T47D (cell line): Measurements from ENCODE around the gene DUSP8.

Experiments used
- DNase-seq, 2 experiments: peaks; one replicate each; pipeline versions ENCODE4 v3.0.0 to v3.0.0-alpha.2; 2011 to 2012; ENCODE audit warnings: low read depth in 1 of 2, low spot score in 1 of 2
- JUND ChIP-seq: IDR thresholded peaks from 2 replicates; pipeline ENCODE4 v1.6.1; 2012; ENCODE audit warnings: low read depth
- in situ Hi-C: cut with HindIII; loops from 2 replicates; pipeline ENCODE4 v1.10.0; 2016; ENCODE audit warnings: low sequenced_read_pairs, low pct_unique_long_range_greater_than_20kb

The DUSP8 gene

GRCh38 chr11:1541474-1542204 is 30.4 kb downstream of the DUSP8 start:
- no peak for DNase-seq
- no peak for TF ChIP-seq JUND
- in situ Hi-C loops = no loop called here

DNA sequence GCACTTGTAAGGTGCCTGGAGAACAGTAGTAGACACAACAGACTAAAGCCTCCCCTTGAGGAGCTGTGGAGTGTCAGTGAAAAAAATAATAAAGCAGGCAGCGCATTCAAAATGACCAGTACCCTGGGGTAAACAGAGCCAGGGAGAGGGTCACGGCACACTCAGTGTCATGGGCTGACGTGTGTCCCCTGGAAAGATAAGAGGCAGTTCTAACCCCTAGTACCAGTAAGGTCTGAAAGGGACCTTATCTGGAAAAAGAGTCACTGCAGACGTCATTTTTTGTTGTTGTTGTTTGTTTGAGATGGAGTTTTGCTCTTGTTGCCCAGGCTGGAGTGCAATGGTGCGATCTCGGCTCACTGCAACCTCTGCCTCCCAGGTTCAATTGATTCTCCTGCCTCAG is 32.0 kb downstream of the DUSP8 start:
- TF ChIP-seq JUND = no peak
- DNase-seq = no peak
- in situ Hi-C loops = no loop called here

GRCh38 chr11:1538153-1538552 is 33.9 kb downstream of the DUSP8 start:
- no peak for DNase-seq
- in situ Hi-C loops = no loop called here
- no peak for TF ChIP-seq JUND

GRCh38 chr11:1536065-1536843 is 35.8 kb downstream of the DUSP8 start:
- no peak for TF ChIP-seq JUND

GRCh38 chr11:1534682-1535081 is 37.4 kb downstream of the DUSP8 start:
- TF ChIP-seq JUND = no peak
- DNase-seq = no peak
- in situ Hi-C loops = no loop called here

More at GRCh38 chr11:1536065-1536843, 35.8 kb downstream of the DUSP8 start:
- no peak for DNase-seq
- in situ Hi-C loops = no loop called here

- DNase-seq = no peak
- in situ Hi-C loops = no loop called here
- no peak for TF ChIP-seq JUND
Observed at GRCh38 chr11:1534171-1534570, 37.9 kb downstream of the DUSP8 start.

GRCh38 chr11:1533342-1533725 is 38.7 kb downstream of the DUSP8 start:
- TF ChIP-seq JUND = no peak
- in situ Hi-C loops = no loop called here
- DNase-seq = no peak

- DNase-seq = no peak
- TF ChIP-seq JUND = no peak
- in situ Hi-C loops = no loop called here
Observed at GRCh38 chr11:1532606-1533341, 39.3 kb downstream of the DUSP8 start.

DNA sequence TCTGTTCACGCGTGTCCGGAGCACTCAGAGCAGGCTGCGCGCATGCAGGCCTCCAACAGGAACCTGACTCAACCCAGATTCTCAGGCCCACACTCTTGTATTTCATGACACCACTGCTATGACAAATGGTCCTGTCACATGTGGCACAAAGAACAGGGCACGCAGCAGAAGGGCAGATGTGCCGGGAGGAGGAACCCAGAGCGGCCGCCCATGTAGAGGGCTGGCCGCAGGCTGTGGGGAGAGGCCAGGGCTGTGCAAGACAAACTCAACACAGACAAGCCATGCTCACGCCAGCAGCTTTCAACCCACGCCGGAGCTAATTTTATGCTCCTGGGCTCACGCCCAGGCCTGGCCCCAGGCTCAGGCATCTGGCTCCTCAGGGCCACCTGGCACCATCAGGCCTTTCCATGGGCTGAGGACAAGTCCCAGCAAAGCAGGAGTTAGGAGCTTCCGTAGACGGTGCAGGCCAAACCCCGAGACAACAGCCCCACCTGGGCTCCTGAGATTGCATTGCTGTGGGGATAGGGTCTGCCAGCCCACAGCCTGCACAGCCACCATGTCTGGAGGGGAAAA is 40.0 kb downstream of the DUSP8 start:
- in situ Hi-C loops = no loop called here
- no peak for TF ChIP-seq JUND
- no peak for DNase-seq

DNA sequence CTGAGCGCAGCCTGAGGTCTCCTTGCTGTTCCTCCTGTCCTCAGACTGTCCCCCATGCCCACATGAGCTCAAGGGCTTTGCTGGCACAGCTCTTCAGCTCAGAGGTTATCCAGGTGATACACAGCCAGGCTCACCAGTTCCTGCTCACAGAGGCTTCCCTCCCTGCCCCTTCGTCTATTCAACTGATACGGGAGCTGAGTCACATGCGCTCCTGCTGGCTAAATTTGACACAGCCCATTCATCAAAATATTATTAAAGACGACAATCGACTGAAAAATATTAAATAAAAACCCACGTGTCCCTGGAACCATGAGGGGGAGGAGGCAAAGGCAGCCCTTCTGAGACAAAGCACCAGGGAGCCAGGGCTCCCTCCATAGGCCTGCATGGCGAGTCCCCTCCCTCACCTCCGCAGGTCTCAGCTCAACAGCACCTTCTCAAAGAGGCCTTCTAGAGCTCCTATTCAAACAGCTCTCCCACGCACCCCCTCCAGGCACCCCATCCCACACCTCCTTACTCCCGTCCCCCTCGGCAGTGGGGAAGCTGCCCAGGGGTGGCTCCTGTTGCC is 40.5 kb downstream of the DUSP8 start:
- DNase-seq = no peak
- no peak for TF ChIP-seq JUND
- in situ Hi-C loops = no loop called here

DNA sequence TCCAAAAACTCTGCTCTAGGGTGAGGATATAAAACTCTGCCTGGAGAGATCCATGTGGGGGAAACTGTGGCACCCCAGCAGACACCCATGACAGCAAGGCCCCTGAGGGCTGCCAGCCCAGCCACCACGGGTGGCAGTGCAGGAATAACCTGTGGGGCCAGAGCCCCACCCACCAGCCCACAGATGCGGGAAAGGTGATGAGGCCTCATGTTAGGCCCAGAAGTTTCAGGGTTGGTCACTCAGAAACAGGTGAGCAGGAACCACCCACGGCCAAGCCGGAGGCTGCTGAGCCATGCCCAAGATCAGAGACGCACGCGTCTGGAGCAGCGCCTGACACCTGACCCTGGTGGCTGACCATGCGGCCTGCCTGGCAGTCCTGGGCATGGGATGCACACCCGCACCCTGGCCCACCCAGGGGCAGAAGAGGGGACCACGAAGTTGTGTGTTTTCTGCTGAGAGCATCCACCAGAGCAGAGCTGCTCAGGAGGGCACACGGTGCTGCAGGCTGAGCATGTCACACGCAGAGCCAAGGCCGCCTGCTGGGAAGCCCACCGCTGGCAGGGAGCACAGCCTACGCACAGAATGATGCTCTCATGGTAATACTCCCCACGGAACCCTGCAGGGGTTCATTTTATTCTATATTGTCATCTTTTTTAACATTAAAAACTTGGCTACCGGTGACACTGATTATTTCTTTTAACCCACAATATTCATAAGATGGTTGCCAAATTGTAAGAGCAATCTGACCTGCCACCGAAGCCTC is 41.2 kb downstream of the DUSP8 start:
- peak in 1 of 2 experiments; percentile 33 for DNase-seq
- no peak for TF ChIP-seq JUND
- in situ Hi-C loops = no loop called here

DNA sequence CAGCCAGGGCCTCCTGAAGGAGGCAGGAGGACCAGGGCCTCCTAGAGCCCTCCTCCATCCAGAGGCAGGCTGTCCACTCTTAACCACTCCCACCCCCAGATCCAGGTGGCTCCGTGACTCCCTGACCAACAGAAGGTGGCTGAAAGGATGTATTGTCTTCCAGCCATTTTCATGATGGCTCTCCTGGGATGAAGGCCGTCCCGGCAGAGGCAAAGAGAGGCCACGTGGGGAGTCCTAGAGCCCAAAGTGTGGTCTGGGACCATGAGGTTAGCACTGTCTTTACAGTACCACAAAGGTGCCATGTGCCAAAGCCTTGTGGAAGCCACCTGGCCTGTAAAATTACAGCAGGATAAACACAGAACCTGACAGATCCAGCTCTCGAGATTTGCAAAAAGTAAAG is 42.3 kb downstream of the DUSP8 start:
- DNase-seq = no peak
- in situ Hi-C loops = no loop called here
- no peak for TF ChIP-seq JUND
